Measurements from ENCODE around the gene RSPH6A.
A peak's percentile ranks its signal among the peaks of the same experiment; 100 is the strongest.
"Not testable (repeated sequence)": the region's sequence is repeated elsewhere in the genome, so short reads cannot be mapped to it uniquely, and the experiment has no call there.

The RSPH6A gene

DNA sequence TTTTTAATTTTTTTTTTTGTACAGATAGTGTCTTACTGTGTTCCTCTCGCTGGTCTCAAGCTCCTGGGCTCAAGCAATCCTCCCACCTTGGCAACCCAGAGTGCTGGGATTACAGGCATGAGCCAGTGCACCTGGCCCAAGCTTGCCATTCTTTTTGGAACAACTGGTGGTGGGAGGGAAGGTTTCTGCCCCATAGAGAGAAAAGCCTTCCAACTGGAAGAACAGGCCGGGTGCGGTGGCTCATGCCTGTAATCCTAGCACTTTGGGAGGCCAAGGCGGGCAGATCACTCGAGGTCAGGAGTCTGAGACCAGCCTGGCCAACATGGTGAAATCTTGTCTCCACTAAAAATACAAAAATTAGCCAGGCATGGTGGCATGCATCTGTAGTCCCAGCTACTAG is 15.6 kb downstream of the RSPH6A start:
- not testable (repeated sequence) for DNase-seq

DNA sequence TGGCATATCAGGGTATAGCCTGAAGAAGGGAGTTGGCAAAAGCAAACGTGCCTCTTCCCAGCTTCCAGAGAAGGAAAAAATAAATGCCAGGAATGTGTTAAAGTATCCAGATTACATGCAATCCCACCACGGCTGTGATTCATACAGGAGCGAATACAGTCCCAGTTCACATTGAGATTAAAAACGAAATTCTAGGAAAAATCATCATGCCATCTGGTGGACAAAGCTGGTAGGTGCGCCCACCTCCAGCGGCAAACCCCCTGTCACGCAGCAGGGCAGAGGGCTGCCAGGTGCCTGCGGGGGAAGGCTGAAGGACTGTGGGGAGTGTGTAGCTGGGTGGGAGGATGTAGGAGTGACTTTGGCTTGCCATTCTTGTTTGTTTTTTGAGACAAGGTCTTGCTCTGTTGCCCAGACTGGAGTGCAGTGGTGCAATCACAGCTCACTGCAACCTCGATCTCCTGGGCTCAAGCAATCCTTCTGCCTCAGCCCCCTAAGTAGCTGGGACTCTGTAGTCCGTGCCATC is 16.1 kb downstream of the RSPH6A start:
- DNase-seq, result peak; percentile 71

DNA sequence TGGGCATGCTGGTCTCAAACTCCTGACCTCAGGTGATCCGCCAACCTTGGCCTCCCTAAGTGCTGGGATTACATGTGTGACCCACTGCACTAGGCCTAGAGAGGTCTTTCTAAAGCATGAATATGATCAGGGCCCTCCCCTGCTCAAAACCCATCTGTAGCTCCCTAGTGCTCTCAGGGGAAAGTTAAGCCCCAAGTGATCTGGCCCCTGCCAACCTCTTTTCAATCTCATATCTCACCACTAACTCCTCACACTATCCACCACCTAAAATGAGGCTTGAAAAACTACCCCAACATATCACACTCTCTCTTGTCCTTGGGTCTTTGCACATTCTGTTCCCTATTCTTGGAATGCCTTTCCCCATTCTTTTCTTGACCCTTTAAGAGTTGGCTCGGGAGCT is 20.5 kb downstream of the RSPH6A start:
- DNase-seq, result no peak

GRCh38 chr19:45793876-45794275 is 21.2 kb downstream of the RSPH6A start:
- DNase-seq, result no peak

- no peak for DNase-seq
These were observed 21.9 kb downstream of the RSPH6A start for GRCh38 chr19:45793178-45793564.

DNA sequence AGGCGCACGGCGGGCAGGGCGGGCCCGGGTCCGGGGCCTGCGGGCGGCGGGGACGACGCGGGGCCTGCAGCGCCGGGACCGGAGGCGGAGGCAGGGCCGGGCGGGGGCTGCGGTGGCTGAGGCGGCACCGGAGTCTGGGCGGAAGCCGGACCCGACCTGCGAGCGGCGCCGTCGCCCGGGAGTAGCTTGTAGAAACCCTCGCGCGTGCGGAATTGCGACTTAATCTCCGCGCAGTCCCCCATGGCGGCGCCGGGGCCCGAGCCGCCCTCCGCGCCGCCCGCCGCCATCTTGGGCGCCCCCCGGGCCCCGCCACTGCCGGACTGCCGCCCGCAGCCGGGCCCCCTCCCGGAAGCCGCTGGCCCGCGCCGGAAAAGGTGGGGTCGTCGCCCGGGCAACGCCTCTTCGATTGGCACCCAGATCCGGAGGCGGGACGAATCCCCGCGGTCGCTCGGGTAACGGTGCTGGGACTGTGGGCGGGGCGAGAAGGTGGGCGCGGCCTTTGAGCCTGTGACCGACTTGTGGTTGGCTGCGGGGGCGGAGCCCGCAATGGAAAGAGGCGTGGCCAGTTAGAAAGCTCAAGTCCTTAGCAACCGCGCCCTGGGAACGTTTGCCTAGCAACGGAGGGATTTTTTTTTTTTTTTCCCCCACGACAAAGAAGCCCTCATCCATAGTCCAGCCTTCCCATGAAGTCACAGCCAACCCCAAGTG is 22.5 kb downstream of the RSPH6A start, which contains the start of gene DMWD:
DMWD (minus strand) TSS at position 376 of the 708 bp plus-strand sequence; CDS start at position 287, 89 bp downstream.
- DNase-seq, result peak; percentile 100

DNA sequence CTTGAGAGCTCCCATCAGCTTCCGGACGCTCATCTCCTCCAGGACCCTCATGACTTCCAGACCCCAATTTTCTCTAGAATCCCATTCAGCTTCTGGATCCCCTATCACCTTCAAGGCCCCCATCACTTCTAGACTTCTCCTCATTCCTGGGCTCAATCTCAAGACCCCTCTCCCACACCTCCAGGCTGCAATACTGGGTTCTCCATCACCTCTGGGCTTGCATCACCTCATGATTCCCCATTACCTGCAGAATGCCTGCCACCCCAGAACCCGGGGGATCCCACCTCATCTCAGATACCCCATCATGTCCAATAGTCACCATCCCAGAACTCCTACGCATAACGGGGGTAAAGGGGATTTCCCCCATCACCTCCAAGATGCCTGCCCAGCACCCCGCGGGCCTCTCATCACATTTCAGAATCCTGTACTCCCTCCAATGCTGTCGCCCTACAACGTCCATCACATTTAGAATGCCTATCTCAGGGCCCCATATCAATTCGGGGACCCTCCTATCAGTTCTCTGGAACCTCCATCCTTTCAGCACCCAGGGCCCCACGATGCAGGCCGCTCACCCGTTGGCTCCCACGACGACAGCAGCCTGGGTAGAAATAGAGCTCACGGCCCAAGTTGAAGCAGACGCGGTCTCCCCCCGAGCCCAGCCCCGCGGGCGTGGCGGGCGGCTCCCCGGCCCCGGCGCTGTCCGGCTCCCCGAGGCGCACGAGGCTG is 23.2 kb downstream of the RSPH6A start:
- peak; percentile 24 for DNase-seq

- peak; percentile 60 for DNase-seq
These were observed 24.2 kb downstream of the RSPH6A start for GRCh38 chr19:45790942-45791341.

GRCh38 chr19:45789035-45789786 is 25.9 kb downstream of the RSPH6A start:
- no peak for DNase-seq

GRCh38 chr19:45786533-45786894 is 28.6 kb downstream of the RSPH6A start:
- DNase-seq, result no peak

DNA sequence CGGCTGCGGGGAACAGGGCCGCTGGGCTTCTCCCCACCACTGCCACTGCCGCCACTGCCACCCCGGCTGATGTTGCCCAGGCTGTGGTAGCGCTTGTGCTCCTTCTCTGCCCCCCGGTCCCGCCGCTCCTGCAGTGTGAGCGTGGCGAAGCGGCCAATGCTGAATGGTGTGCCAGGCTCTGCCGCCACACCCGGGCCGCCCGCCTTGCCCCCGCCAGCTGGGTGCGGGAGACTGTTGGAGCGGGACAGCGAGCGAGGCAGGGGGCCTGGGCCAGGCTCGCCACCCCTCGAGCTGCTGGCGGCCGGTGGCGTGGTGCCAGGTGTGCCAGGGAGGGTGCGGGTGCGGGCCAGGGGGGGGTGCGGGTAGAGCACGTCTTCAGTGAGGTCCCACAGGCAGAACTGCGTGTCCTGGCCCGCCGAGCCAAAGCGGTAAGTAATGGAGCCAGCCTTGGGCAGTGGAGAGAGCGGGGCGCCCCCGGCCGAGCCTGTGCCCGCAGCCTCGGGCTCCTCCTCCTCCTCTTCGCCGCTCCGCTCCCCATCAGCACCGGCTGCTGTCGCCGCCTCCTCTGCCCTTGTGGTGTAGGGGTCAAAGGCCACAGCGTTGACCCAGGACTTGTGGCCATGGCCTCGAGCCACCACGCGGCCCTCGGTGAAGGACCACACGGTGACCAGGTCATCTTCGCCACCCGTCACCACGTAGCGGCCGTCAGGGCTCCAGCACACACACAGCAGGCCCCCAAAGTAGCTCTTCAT is 29.2 kb downstream of the RSPH6A start:
- DNase-seq, result no peak

GRCh38 chr19:45785097-45785496 is 30.0 kb downstream of the RSPH6A start:
- DNase-seq, result no peak

GRCh38 chr19:45784096-45784495 is 31.0 kb downstream of the RSPH6A start:
- no peak for DNase-seq

DNA sequence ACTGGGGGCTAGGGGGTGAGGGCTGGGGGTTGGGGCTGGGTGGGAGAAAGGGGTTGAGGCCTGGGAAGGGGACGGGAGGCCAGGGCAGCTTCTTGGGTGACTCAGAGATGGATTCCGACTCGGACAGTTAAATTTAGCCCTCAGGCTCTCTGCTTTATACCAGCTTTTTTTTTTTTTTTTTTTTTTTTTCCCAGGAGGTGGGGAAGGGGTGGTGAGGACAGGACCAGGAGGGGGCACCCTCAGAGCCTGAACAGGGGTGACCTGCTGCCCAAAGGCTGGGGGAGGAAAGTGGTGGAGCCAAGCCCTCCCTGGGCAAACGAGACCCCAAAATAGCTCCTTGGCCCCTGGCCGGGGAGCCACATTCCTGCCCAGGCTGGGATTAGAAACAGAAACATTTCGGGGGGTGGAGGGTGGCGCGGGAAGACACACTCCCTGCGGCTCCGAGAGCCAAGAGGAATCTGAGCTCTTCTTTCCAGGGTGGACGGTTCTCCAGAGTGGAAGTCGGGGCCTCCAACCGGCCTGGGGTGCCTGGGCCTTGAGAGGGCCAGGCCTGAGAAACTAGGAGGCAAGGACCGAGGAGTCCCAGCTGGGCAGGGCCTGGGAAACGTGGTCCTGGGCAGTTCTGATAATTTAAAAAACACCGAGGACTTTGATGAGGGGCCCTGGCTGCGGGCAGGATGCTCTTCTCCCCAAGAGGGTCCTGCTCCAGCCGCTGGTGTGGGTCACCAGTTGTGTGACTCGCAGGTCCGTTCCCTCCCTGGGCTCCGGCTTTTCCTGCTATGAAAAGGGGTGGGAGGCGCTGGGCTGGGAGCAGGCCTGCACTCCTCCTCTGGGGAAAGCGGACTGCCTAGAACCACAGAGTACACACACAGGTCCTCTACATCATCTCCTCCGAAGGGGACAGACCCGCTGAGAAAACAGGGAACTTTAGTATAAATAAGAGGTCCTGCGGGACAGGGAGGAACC is 32.0 kb downstream of the RSPH6A start:
- DNase-seq, result no peak

DNA sequence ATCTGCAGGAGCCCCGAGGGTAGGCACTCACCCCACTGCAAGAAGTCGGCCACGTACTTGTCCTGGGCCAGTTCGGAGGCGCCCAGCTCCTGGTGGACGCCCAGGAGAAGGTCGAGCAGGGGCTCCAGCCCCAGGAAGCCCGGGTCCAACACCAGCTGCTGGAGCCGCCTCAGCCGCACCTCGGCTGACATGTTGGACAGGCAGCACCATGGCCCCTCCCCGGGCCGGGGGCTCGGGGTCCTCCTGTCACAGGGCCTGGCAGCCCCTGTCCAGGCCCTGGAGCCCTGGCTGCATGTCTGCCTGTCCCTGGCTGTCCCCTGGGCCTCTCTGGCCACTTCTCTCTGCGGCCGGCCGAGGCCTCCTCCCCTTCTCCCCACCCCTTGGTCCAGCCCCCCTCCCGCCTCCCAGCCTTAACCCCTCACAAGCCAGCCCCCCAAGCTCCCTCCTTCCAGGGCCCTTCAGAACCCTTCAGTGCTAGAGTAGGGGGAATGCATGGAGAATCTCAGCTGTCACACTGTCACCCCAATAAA is 32.9 kb downstream of the RSPH6A start, which contains the start of gene DMPK:
DMPK (minus strand) TSS at position 329 of the 530 bp plus-strand sequence; CDS start at position 191, 138 bp downstream.
- no peak for DNase-seq

GRCh38 chr19:45781214-45782161 is 33.6 kb downstream of the RSPH6A start:
- no peak for DNase-seq

DNA sequence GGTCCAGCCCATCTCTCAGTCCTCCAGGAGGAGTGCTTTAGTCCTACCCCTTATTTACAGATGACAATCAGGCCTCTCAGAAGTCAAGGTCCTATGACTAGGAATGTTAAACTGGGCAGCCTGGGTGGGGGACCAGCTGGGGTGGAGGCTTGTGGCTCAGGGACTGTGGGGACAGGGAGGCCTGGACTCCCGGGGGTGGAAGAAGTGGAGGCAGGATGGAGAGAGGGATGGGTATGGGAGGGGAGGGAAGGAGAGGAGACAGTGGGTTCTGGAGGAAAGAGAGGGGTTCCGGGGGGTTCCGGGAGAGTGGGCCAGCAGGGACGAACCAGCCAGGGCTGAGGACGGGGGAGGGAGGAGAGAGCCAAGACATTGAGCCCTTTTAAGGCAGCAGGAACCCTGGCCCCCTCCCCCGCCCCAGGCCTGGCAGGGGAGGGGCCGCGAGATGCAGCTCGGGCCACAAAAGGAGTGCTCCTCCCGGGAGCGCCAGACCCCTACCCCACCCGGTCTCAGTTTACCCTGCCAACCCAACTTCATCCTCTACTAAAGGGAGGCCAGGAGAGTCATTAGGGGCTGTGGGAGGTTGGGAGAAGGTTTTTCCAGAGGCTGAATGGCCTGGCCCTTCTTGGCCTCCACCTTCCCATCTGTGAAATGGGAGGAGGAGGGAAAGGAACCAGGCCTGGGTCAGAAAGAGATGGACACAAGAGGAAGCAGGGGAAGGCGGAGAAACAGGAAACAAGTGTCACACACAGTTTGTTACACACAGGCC is 34.5 kb downstream of the RSPH6A start:
- no peak for DNase-seq

- DNase-seq, result no peak
These were observed 35.0 kb downstream of the RSPH6A start for GRCh38 chr19:45780146-45780447.
